Right atrium auricular region (tissue), 2 donors: Measurements from ENCODE around the gene ZNF860. TPM values are rescaled to one million over a fixed set of nuclear protein-coding genes. Genes with fewer than 3 reads are reported as not detected.

Source experiments
- DNase-seq: peaks from one replicate; pipeline ENCODE4 v3.0.0-alpha.2; 2019; ENCODE audit warnings: low spot score
- H3K27ac ChIP-seq, 2 donors: fragments of 200-600 bp; sonication (generic); 1 replicate in 1 of 2; 2 replicates in 1 of 2; pipeline ENCODE4 v1.5.1; 2016 to 2019
- H3K27me3 ChIP-seq, 2 donors: fragments of 200-600 bp; sonication (generic); one replicate each; pipeline versions ENCODE4 v1.5.1 to v1.6.0; 2017 to 2019
- H3K36me3 ChIP-seq: fragments of 200-600 bp; sonication (generic); one replicate; pipeline ENCODE4 v1.5.1; 2016
- H3K4me1 ChIP-seq, 2 donors: fragments of 200-600 bp; sonication (generic); one replicate each; pipeline versions ENCODE4 v1.5.1 to v1.6.0; 2017 to 2019
- H3K4me3 ChIP-seq, 2 donors: fragments of 200-600 bp; sonication (generic); 1 replicate in 1 of 2; 2 replicates in 1 of 2; pipeline ENCODE4 v1.5.1; 2017 to 2019; ENCODE audit warnings: mild to moderate bottlenecking in 1 of 2, moderate library complexity in 1 of 2
- H3K9me3 ChIP-seq, 2 donors: fragments of 200-600 bp; sonication (generic); one replicate each; pipeline ENCODE4 v1.5.1; 2019
- total RNA-seq, 2 donors: library from RNA; depleted of rRNA; stranded (reverse); fragments of >200 nt; gene quantifications; one replicate each; pipeline ENCODE4 v1.1.0, GENCODE V29; 2016
- TF ChIP-seq, protein P1 (sequence below), 2 donors: fragments of 200-600 bp; sonication (generic); IDR thresholded peaks; one replicate each; pipeline ENCODE4 v1.5.1; 2019; ENCODE audit warnings: antibody characterized with exemption in 2 of 2

ZNF860 gene
- total RNA-seq, 2 donors from 2014 or later = 0.28 TPM; not detected in 1

DNA sequence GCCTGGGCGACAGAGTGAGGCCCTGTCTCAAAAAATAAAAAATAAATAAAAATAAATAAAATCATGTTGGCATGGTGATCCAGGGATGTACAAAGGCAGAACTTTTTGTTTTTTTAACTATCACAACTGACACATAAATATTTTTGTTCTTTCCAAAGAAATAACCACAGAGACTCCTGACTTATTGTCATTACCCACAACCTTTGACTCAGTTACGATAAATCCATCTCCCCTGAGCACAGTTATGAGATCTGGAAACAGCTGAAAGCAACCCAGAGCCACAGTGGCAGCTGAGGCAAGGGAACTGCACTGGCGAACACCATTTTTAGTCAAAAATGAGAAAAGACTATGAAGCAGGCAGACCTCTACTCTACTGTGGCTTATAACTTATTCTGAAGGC is 24.4 kb upstream of the ZNF860 start:
- Histone ChIP-seq H3K4me3 (no peak overlapping the region), H3K27me3 (no peaks in the 10 kb centered on the region), H3K36me3 (no peaks in the 10 kb centered on the region), H3K27ac (no peak overlapping the region), H3K9me3 (peaks cover 6 to 9% of the 10 kb centered on the region in 2 donors), H3K4me1 (peaks cover 0 to 43% of the 10 kb centered on the region in 2 donors)
- TF ChIP-seq, protein P1, sequence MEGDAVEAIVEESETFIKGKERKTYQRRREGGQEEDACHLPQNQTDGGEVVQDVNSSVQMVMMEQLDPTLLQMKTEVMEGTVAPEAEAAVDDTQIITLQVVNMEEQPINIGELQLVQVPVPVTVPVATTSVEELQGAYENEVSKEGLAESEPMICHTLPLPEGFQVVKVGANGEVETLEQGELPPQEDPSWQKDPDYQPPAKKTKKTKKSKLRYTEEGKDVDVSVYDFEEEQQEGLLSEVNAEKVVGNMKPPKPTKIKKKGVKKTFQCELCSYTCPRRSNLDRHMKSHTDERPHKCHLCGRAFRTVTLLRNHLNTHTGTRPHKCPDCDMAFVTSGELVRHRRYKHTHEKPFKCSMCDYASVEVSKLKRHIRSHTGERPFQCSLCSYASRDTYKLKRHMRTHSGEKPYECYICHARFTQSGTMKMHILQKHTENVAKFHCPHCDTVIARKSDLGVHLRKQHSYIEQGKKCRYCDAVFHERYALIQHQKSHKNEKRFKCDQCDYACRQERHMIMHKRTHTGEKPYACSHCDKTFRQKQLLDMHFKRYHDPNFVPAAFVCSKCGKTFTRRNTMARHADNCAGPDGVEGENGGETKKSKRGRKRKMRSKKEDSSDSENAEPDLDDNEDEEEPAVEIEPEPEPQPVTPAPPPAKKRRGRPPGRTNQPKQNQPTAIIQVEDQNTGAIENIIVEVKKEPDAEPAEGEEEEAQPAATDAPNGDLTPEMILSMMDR (IDR thresholded peaks at IDR 0.05) = no peak
- no peak for DNase-seq

DNA sequence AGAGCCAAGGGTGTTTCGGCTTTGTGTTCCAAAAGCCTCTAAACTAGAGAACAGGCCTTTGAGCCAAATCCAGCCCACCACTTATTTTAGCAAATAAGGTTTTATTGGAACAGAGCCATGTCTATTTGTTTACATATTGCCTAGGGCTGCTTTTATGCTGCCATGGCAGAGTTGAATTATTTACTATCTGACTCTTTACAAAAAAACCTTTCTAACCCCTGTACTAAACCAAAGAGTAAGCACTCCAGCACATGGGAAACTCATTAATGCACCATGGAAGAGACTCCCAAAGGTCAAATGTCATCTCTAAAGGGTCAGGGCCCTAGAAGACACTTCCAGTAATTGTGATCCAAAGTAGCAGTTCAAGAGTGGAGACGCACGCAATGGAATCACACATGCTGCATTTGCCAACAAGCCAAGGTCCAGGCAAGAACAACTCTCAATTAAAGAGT is 22.8 kb upstream of the ZNF860 start:
- Histone ChIP-seq H3K36me3 (no peaks in the 10 kb centered on the region), H3K4me1 (peaks cover 0 to 43% of the 10 kb centered on the region in 2 donors), H3K4me3 (no peak overlapping the region), H3K27ac (peak overlapping the region; percentile 64 to 70), H3K27me3 (no peaks in the 10 kb centered on the region), H3K9me3 (peaks cover 6 to 9% of the 10 kb centered on the region in 2 donors)
- TF ChIP-seq, protein P1 (IDR thresholded peaks at IDR 0.05) = no peak
- DNase-seq = no peak

DNA sequence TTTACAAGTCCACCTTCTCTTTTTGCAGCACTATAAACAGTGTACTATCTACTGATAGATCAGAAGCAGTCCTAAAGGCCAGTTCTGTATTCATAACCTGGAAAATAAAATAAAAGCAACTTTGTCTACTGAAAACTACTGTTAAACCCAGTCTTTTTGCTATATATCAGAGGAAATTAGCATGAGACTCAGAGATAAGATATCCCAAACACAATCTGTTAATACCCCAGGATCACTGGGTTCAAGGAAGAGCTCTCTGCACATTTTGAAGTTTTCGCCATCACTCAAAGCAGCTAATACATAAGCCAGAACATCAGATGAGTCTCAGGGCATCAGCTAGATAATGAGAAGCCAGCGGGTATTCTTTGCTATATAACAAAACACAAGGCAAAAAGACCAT is 22.3 kb upstream of the ZNF860 start:
- Histone ChIP-seq H3K9me3 (peaks cover 6 to 9% of the 10 kb centered on the region in 2 donors), H3K27me3 (no peaks in the 10 kb centered on the region), H3K4me3 (peak overlapping the region in 1 of 2 donors; percentile 33), H3K27ac (peak overlapping the region; percentile 64 to 70), H3K36me3 (no peaks in the 10 kb centered on the region), H3K4me1 (peaks cover 0 to 43% of the 10 kb centered on the region in 2 donors)
- DNase-seq = no peak
- TF ChIP-seq, protein P1 (IDR thresholded peaks at IDR 0.05) = no peak

DNA sequence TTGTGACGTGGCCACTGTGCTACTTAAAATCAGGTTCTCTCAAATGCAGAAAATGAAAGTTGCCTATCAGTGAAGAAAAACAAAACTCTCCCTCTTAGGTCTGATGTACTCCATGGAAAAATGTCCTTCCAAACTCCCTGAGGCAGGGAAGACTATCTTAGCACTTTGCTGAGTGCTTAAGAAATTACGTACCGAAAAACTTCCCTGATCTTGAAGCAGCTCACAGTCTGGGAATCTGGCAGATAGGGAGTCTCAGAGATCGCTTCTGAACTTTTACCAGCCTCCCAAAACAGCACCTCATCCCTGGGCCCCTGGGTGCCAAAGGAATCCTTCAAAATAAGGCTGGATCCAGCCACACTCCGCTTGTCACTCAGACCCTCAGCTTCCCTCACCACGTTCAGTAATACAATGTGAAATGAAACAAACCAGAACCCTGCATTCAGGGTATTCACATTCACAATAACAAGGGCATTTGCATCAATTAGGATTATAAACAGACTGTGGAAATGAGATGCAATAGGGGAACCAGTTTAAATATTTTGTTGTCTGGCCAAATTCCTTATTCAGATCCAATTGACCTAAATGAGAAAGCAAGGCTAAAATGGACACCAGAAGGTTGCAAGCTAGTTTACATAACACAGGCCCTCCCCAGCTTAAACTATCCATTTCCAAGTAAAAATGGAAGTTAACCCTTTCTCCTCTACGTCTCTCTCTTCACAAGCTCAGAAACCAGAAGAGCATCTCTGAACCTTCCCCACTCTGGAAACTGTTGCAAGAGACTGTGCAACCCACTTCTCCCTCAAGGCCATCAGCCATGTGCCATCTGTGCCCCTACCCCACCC is 21.4 kb upstream of the ZNF860 start:
- no peaks in the 10 kb centered on the region for H3K36me3 ChIP-seq
- peak overlapping the region; percentile 64 to 70 for H3K27ac ChIP-seq
- peak overlapping the region; percentile 5 to 33 for H3K4me3 ChIP-seq
- peaks cover 6 to 8% of the 10 kb centered on the region in 2 donors for H3K9me3 ChIP-seq
- no peak for DNase-seq
- no peaks in the 10 kb centered on the region for H3K27me3 ChIP-seq
- TF ChIP-seq, protein P1 (IDR thresholded peaks at IDR 0.05) = no peak
- peaks cover 0 to 43% of the 10 kb centered on the region in 2 donors for H3K4me1 ChIP-seq

DNA sequence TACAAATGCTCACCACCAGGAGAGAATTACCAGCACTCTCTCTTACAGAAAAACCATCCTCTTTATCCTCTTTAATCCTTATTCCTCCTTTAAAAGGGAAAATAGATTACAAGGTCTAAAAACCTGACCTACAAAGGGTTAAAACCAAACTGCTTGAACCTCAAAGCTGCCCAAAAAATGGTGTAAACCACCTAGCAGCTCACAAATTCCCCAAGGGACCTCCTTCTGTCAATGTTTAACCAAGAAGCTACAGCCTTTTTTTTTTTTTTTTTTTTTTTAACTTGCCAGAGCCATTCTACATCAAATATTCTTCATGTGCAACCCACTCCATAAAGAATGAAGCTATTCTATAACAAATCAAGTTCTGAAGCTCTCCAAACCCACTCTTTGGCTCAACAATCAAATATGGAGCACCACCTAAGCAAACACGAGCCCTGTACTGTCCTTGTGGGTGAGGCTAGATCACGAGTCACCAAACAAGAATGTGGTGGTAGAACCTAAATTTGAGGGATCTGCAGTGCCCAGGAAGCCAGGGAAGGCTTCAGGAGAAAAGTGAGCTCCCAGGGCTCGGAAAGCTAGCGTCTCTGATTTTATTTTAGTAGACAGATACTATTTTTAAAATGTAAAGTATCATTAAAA is 20.6 kb upstream of the ZNF860 start:
- H3K27ac ChIP-seq = peak overlapping the region in 1 of 2 donors; percentile 70
- H3K36me3 ChIP-seq = no peaks in the 10 kb centered on the region
- no peak for DNase-seq
- TF ChIP-seq, protein P1 (IDR thresholded peaks at IDR 0.05) = no peak
- H3K9me3 ChIP-seq = peaks cover 0 to under 1% of the 10 kb centered on the region in 2 donors
- H3K4me3 ChIP-seq = no peak overlapping the region
- H3K27me3 ChIP-seq = no peaks in the 10 kb centered on the region
- peaks cover 0 to 43% of the 10 kb centered on the region in 2 donors for H3K4me1 ChIP-seq
